Activated CD8-positive, alpha-beta T cell treated with anti-CD3 and anti-CD28 coated beads for 36 hours (primary cell): ENCODE data around the gene RPS6KA1. TPM values are rescaled to one million over a fixed set of nuclear protein-coding genes. Genes with fewer than 3 reads are reported as not detected.
A peak's percentile ranks its signal among the peaks of the same experiment; 100 is the strongest.

ENCODE experiments used
- ATAC-seq: fragments of 200-7000 bp; cut with Tn5 transposase; one replicate; pipeline ENCODE4 v1.10.0; 2021; ENCODE audit warnings: mild to moderate bottlenecking, moderate library complexity
- CTCF ChIA-PET: fragments of 350-600 bp; sonication (Branson Sonifier 250); formaldehyde crosslinking; loops from one replicate; lab custom pipeline; 2021; ENCODE audit warnings: antibody characterized with exemption; lab: Charles Lee
- POLR2A ChIA-PET: fragments of 350-600 bp; sonication (Branson Sonifier 250); formaldehyde crosslinking; loops from one replicate; lab custom pipeline; 2021; ENCODE audit warnings: antibody characterized with exemption; lab: Charles Lee
- DNase-seq: peaks from one replicate; pipeline ENCODE4 v3.0.0-alpha.2; 2020
- H3K27ac Mint-ChIP-seq: one replicate; pipeline ENCODE4 v1.8.0; 2021; ENCODE audit warnings: mild to moderate bottlenecking, mixed read lengths
- H3K27me3 Mint-ChIP-seq: one replicate; pipeline ENCODE4 v1.8.0; 2021; ENCODE audit warnings: mixed read lengths
- H3K36me3 Mint-ChIP-seq: one replicate; pipeline ENCODE4 v1.8.0; 2021; ENCODE audit warnings: low read depth, mixed read lengths
- H3K4me1 Mint-ChIP-seq: one replicate; pipeline ENCODE4 v1.8.0; 2021; ENCODE audit warnings: low read depth, mixed read lengths
- H3K4me3 Mint-ChIP-seq: one replicate; pipeline ENCODE4 v1.8.0; 2021; ENCODE audit warnings: mild to moderate bottlenecking, moderate library complexity, mixed read lengths
- H3K9me3 Mint-ChIP-seq: one replicate; pipeline ENCODE4 v1.8.0; 2021; ENCODE audit warnings: mixed read lengths
- CTCF ChIP-seq: fragments of 200-600 bp; IDR thresholded peaks from one replicate; pipeline ENCODE4 v1.8.0; 2022; ENCODE audit warnings: antibody characterized with exemption, mild to moderate bottlenecking
- intact Hi-C: fragments of 100-400 bp; cut with micrococcal nuclease; formaldehyde crosslinking; loops from one replicate; pipeline ENCODE4 v1.10.0; 2022
- total RNA-seq, 2 experiments: library from RNA; stranded (reverse); gene quantifications; one replicate each; pipeline ENCODE4 v1.2.3, GENCODE V29; 2021

RPS6KA1 gene
- total RNA-seq, 2 experiments from 2014 or later: 139 TPM

- H3K9me3 Mint-ChIP-seq: no peaks in the 10 kb centered on the region
- ATAC-seq: no peak
- no peak for TF ChIP-seq CTCF
- H3K27ac Mint-ChIP-seq: peak overlapping the region; percentile 97
- DNase-seq: no peak
- H3K4me3 Mint-ChIP-seq: peak overlapping the region; percentile 92
- H3K4me1 Mint-ChIP-seq: peaks cover 83% of the 10 kb centered on the region
- ChIA-PET CTCF (interaction anchor here (0.6 to 6.4 kb wide), 10 partner anchors 8 to 380 kb away, joined by 3 to 54 read pairs (median 6); partner anchors contain the start of gene RPS6KA1), POLR2A (interaction anchor here (0.7 to 3.2 kb wide), 8 partner anchors 13 to 346 kb away, joined by 3 to 13 read pairs (median 4); partner anchors contain the start of gene RPS6KA1)
- intact Hi-C loops: loop anchor here (2.0 kb wide), 1 partner anchor 38 kb away; no protein-coding TSS in a partner anchor
- no peaks in the 10 kb centered on the region for H3K27me3 Mint-ChIP-seq
- H3K36me3 Mint-ChIP-seq: peaks cover 33% of the 10 kb centered on the region
Measured at GRCh38 chr1:26542771-26543451, 13.3 kb downstream of the RPS6KA1 start.

GRCh38 chr1:26543462-26543861 lies 13.9 kb downstream of the RPS6KA1 start:
- Mint-ChIP-seq H3K4me1 (peaks cover 84% of the 10 kb centered on the region), H3K9me3 (no peaks in the 10 kb centered on the region), H3K36me3 (peaks cover 38% of the 10 kb centered on the region), H3K4me3 (peak overlapping the region; percentile 92), H3K27ac (peak overlapping the region; percentile 97), H3K27me3 (no peaks in the 10 kb centered on the region)
- DNase-seq: no peak
- ChIA-PET CTCF (interaction anchor here (0.6 to 1.5 kb wide), 3 partner anchors 13 to 380 kb away, joined by 3 to 4 read pairs (median 3); partner anchors contain the start of gene RPS6KA1), POLR2A (no interaction called here)
- no peak for ATAC-seq
- intact Hi-C loops: loop anchor here (2.0 kb wide), 1 partner anchor 37 kb away; no protein-coding TSS in a partner anchor
- no peak for TF ChIP-seq CTCF

- Mint-ChIP-seq H3K36me3 (peaks cover 39% of the 10 kb centered on the region), H3K27me3 (no peaks in the 10 kb centered on the region), H3K9me3 (no peaks in the 10 kb centered on the region), H3K27ac (peak overlapping the region; percentile 97), H3K4me1 (peaks cover 80% of the 10 kb centered on the region), H3K4me3 (peak overlapping the region; percentile 92)
- TF ChIP-seq CTCF: no peak
- ATAC-seq (no peak), DNase-seq (no peak)
- ChIA-PET POLR2A (no interaction called here), CTCF (interaction anchor here (1.3 to 1.5 kb wide), 2 partner anchors 14 to 44 kb away, joined by 3 to 4 read pairs; partner anchors contain the start of gene RPS6KA1)
- intact Hi-C loops: loop anchor here (2.0 kb wide), 1 partner anchor 43 kb away; no protein-coding TSS in a partner anchor
Measured at GRCh38 chr1:26544126-26544525, 14.6 kb downstream of the RPS6KA1 start.

- Mint-ChIP-seq H3K4me3 (peak overlapping the region; percentile 92), H3K36me3 (peaks cover 40% of the 10 kb centered on the region), H3K4me1 (peaks cover 65% of the 10 kb centered on the region), H3K27me3 (no peaks in the 10 kb centered on the region), H3K27ac (peak overlapping the region; percentile 85), H3K9me3 (no peaks in the 10 kb centered on the region)
- intact Hi-C loops: loop anchor here (2.0 kb wide), 1 partner anchor 45 kb away; no protein-coding TSS in a partner anchor
- ChIA-PET CTCF (no interaction called here), POLR2A (interaction anchor here (1.0 to 2.1 kb wide), 3 partner anchors 10 to 220 kb away, joined by 4 to 9 read pairs (median 6); no protein-coding TSS in a partner anchor)
- no peak for TF ChIP-seq CTCF
- ATAC-seq (no peak), DNase-seq (no peak)
Measured at GRCh38 chr1:26545969-26546323, 16.4 kb downstream of the RPS6KA1 start.

- DNase-seq (peak; percentile 34), ATAC-seq (no peak)
- intact Hi-C loops: no loop called here
- peak overlapping the region; percentile 92 for H3K4me3 Mint-ChIP-seq
- peaks cover 62% of the 10 kb centered on the region for H3K4me1 Mint-ChIP-seq
- no peaks in the 10 kb centered on the region for H3K27me3 Mint-ChIP-seq
- CTCF ChIA-PET: interaction anchor here (1.5 kb wide), 1 partner anchor 46 kb away, joined by 9 read pairs; no protein-coding TSS in a partner anchor
- TF ChIP-seq CTCF: no peak
- H3K36me3 Mint-ChIP-seq: peaks cover 44% of the 10 kb centered on the region
- POLR2A ChIA-PET: interaction anchor here (1.0 to 2.1 kb wide), 4 partner anchors 10 to 318 kb away, joined by 4 to 9 read pairs (median 6); no protein-coding TSS in a partner anchor
- H3K27ac Mint-ChIP-seq: peak overlapping the region; percentile 85
- H3K9me3 Mint-ChIP-seq: no peaks in the 10 kb centered on the region
Measured at GRCh38 chr1:26546375-26546774, 16.8 kb downstream of the RPS6KA1 start.
